NCI-H2107 (cell line): Measurements from ENCODE around the gene MAD1L1.

Experiments
- DNase-seq: peaks from one replicate; lab custom pipeline; 2025; lab: John Stamatoyannopoulos, UW

MAD1L1 gene

DNA sequence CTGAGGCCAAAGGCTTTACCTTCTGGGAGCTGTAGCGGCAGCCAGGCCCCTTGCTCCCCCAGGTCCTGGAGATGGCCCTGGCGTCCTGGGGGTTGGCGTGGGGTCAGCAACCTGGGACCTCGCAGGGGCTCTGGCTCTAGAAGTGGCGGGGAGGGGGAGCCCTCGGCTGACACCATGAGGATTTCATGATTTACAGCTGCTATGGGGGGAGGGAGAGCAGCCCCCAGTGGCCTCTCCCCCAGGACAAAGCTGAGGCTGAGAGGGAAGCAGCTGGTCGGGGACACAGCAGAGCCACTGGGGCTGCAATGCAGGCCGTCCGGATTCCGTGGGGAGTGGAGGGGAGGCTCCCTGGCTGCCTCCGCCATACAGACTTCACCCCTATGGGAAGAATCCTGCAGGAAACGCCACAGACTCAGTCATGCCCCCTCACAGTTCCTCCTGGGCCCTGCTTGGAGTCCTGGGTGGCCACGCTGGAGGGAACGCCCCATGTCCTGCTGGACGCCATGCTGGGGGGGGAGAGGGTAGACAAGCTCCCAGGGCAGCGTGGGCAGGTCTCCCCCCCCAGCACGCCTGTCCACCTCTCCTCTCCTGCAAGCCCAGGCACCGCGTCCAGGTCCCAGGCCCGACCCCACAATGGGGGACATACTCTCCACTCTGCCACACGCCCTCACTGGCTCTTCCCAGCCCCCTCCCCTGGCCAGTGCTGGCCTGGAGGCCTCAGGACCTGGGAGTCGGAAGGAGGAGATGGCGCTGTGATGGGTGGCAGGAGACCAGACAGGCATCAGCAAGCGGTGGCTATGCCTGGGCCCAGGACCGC, 319.1 kb downstream of the MAD1L1 start:
- DNase-seq, result no peak

DNA sequence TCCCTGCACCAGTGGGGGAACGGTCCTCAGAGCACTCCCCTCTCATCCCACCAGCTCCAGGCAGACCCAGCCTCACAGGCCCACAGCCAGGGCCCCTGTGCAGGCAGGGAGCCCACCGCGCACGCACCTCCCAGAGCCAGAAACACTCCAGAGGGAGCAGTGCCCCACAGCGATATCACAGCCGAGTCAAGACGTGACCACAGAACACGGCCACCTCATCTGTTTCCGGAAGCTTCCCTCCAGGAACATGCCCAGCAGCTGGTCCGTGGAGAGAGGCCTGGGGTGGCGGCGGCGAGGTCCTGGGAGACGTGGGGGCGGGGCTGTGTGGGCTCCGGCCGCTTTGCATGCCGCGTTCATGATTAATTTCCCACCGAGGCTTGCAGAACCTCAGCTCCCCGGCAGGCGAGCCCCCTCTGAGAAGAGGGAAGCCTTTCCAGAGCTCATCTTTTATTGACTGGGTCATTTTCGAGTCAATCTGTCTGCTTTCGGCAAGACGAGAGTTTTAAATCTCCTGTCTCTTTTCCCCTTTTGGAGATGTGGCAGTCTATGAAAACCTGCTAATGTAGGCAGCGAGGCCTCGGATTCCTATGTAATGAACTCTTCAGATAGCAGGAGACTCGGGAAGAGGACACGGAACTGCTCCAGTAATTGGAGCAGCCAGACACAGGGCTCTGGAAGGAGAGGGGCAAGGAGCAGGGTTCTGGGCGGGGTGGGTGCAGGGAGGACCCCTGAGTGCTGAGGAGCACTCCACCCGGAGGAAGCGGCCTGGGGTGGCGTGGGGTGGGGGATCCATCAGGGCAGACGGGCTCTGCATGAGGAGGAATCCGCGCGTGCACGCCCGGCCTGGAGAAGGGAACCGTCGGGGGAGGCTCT, 319.9 kb downstream of the MAD1L1 start:
- DNase-seq, result no peak

DNA sequence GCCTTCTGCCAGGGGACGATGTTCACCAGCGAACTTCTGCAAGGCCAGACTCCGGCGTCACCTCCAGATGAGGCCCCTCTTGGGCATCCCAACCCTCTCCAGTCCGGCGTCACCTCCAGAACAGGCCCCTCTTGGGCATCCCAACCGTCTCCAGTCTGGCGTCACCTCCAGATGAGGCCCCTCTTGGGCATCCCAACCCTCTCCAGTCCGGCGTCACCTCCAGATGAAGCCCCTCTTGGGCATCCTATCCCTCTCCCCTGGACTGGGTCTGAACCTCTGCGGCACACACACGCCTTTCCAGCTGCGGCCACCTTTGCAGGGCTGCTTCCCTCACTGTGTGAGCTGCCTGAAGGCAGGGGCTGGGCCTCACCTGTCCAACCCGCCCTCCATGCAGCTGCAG, 321.2 kb downstream of the MAD1L1 start:
- no peak for DNase-seq

DNA sequence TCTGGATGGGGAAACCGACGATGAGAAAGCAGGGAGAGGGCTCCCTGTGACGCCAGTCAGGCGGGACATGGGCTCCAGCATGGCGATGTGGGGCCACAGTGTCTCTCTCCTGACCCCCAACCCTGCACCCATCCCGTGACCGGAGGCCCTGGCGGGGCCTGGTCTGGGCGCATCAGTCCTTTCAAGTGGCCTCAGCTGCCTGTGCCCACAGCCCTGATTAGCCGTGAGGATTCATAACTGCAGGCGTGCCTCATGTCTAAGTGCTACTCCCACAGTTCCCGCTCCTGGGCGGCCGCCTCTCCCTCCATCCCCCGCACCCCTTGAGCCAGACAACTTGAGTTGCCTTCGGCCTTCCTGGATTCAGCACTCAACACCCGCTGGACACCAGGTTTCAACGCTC, 321.9 kb downstream of the MAD1L1 start:
- no peak for DNase-seq

DNA sequence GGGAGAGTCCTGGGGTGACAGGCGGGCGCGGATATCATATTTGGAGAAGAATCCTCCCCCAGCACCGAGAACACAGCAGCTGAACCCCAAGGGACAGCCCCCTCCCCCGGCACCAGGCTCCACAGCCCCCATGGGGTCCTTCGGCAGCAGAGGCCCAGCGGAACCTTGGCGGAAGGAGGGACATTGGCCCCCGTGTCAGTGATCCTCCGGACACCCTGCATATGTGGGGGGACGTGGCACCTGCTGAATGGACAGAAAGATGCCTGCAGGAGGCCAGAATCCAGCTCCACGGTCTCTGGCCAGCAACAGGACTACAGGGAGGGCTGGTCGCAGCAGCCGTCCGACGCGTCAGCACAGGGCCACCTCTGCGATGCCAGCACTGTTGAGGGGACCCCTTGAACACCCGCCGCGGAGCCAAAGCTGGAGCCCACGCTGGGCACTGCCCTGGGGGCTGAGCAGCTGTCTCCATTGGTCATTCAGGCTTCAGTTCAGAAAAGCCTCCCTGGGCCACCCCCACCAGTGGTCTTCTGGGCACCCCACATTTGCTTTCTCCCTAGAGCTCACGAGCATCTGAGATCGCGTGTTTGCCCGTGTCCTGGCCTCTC, 322.6 kb downstream of the MAD1L1 start:
- no peak for DNase-seq

DNA sequence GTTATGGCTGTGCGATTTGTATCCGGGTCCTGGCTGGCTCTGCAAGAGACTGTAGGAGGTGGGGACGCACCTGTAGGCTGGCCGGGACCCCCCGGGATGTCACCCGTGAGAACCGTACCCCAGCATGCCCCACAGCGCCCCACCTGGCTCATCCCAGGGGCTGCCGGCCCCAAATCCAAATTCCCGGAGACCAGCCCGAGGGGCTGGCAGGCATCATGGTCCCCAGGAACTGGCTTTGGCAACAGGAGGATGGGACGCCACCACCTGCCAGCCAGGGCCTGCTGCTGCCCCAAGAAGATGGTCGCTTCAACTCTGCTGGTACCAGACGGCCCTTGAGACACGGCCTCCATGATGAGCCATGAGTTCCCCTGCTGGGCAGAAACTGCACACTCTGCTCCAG, 323.3 kb downstream of the MAD1L1 start:
- no peak for DNase-seq

DNA sequence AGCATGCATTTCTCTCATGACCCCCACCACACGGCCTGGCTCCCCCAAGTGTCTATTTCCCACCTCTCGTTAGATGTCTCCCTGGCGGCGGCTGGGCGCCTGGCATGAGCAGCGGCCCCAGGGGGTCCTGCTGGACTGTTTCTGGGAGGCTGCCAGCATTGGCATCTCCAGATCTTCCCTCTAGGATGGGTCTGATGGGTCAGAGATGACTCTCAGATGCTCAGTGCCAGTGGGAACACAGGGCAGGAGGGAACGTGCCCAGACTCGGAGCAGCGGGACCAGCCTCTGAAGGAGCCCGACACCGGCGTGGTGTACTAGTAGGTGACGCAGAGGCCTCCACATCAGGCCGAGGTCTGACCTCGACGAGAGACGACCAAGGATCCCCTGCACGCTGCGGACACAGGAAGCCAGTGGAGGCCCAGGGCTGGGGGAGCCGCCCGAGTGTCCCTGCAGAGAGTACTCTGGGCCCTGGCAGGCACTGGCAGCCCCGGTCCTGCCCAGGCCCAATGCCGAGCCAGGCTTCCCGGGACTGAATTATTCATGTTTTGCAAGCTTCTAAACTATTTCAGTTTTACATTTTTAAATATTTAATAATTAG, 323.8 kb downstream of the MAD1L1 start:
- no peak for DNase-seq

DNA sequence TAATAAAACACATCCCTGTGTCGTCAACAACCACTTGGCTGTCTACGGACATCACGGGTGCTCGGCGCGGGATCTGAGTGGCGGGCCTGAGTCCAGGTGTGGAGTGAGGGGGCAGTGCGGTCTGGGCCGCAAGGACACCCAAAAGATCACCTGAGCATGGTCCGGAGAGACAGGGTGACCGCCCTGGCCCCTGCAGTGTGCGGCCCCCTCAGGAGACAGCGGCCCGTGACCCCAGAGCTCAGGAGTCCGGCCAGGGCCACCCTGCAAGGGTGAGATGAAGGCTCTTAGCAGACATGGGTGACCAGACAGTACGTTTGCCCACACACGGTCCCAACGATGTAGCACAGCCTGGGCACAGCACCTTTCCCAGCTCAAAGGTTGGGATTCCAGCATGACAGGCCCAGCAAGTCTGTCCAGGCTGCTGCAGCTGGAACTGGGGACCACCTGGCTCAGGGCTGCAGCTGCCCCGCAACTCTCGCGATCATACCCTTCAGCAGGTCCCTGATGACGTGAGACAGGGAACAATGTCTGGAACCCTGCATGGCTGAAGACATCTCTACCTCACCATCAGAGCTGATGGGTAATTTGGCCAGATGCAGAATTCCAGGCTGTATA, 324.9 kb downstream of the MAD1L1 start:
- no peak for DNase-seq

DNA sequence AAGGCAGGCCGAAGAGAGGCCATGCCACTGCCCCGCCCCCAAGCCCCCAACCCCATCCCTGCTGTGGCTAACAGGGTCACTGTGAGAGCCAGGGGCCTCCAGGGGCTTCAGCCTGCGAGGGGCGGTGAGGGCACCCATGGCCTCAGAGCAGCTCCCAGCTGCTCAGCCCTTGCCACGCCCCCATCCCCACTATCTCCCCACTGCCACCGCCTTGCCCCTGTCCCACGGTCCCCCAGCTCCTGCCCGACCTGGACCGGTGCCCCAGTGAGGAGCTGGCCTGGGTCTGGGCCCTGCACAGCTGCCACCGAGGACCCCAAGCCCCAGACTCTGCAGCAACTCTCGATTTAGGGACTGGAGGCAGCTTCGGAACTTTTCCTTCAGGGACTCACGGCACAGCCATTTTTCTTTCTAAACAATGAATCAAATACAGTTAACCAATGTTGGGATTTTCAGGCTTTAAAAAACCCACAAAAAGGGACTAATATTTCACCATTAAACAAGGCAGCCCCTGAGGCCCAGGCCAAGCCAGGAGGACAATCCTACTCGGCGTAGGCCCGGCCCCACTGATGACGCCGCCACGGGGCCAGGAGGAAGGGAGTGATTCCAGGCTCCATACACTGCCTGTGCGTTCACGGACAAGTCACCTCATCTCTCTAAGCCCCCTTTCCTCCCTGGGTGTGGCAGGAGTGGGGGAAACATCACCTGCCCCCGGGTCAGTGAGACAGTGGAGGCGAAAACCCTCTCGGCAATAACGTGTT, 325.6 kb downstream of the MAD1L1 start:
- no peak for DNase-seq

DNA sequence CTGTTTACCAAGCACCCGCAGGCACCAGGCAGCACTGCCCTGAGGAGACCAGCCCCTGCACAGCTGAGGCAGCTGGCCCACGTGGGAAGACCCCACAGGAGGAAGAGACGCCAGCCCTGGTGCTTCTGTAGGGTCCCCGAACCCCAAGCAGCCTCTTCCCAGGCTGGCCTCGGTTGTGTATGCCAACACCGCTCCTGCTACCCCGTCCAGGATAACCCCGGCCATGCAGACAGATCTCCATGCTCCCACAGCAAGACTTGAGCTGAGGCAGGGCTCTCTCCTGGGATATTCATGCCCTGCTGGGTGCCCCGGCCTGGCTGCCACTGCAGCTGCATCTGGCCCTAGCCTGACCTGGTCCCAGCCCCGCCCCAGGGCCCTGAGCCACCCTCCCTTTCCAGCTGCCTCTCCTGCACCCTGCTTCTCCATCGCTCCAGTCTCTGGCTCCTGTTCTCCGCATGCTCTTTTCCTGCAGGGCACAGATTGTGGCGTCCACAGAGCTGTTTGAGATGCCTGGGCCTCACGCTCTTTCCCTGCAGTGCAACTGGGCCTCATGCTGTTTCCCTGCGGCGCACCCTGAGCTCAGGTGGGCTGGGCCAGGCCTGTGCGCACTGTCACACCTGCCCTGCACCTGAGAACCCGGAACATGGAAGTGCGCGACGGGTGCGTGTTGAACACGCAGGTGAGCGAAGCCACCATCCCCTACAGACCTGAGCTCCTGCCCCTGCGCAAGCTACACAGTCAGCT, 326.5 kb downstream of the MAD1L1 start:
- no peak for DNase-seq

DNA sequence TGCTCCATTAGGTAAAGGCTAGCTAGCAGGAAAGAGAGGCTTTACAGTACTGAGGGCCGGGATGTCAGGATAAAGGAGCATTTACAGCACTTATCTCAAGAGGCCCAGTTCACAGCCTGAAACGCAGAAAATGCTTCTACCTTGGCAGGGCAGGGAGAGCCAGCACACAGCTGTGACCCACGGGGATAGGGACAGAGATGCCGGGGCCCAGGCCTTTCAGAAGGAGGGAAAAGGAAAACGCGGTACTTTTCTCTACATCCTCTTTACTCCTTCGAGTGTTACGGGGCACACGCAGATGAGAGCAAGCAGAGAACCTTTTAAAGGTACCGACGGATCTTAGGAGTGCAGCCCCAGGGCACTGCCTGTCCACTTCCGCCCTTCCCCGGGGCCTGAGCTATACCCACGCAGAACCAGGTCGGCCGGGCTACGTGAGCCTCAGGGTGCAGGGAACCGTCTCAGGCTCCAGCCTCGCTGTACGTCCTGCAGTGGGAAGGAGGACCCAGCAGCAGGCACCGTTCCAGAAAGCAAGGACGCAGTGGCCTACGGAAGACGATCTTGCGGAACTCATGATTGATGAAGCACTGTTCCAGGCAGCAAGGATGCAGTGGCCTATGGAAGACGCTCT, 330.4 kb downstream of the MAD1L1 start:
- DNase-seq, result no peak

DNA sequence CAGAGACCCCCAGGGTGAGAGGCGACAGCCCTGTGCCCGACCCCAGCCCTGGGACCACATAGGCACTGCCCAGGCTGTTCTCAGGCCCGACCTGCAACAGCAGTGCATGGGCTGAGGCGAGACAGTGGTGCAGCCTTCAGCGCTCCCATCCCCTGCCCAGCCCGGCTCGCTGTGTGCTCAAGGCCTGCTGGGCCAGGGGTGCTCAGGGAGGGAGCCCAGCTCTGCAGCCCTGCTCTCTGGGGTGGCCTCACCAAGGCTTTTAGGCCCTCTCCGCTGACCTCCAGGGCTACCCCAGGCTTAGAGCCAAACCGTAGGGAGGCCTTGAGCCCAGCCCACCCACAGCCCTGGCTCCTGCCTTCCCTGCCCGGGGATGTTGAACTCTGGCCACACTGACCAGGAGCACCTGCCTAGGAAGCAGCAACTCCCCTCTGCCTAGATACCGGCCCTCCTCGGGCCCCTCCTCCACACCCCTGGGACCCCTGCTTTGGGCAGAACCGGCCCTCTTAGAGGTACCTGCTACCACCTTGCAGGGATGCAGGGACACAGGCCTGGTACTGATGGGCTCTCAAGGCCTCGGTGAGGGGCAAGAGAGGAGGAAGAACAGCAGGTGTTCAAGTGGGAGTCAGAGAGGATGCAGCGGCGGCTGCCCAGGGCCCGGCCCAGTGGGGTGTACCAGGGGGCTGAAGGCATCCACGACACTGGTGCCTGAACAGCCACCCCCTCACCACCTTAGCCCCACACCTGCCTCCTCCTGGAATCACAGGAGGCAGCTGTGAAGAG, 331.1 kb downstream of the MAD1L1 start:
- DNase-seq, result no peak

DNA sequence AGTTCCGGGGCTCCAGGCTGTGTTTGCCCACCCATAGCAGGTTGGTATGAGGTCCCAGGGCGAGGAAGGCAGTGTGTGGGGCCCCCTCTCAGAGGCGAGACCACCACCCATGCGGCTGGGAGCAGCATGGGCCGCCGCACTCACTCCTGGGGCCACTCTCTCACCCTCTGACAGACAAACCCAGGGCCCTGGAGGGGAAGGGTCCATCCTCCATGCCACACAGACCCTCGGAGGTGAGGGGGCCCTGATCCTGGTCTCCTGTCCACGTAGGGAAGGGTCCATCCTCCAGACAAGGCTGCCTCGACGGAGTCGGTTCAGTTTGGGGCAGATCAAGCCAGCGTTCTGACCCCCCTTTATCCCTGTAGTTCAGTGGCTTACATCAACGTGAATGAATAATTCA, 331.9 kb downstream of the MAD1L1 start:
- DNase-seq, result no peak

DNA sequence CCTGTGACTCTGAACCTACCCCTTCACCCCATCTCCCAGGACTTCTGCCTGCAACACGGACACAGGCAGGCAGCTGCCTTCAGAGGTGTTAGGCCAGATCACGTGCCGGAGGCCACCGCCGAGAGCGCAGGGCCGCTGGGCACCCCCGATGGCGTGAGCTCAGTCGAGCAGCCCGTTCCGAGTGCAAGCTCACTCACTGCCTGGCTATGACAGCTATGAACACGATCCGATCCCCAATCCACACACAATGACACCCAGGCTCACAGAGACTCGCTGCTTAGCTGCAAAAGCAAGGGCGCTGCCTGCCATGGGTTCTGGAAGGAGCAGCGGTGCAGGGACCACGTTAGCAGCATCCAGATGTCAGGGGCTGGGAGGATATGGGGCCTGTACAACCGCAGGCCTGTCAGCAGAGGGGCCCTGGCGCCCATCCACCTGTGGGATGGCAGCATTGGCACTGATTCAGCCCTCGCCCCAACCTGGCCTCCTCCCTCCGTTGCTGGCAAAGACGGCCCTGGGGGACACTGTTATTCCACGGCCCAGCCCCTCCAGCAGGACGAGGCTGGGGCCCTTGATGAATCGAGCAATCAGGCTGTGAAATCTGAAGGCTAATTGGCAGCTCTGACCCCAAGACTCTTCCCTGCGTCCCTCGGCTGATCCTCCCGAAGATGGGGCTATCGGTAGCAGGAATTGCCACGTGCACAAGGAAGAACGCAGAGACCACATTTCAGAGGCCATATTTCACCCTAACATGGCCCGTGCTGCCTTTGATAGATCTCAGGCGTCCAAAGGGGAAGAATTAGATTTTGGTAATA, 332.6 kb downstream of the MAD1L1 start:
- DNase-seq, result no peak

DNA sequence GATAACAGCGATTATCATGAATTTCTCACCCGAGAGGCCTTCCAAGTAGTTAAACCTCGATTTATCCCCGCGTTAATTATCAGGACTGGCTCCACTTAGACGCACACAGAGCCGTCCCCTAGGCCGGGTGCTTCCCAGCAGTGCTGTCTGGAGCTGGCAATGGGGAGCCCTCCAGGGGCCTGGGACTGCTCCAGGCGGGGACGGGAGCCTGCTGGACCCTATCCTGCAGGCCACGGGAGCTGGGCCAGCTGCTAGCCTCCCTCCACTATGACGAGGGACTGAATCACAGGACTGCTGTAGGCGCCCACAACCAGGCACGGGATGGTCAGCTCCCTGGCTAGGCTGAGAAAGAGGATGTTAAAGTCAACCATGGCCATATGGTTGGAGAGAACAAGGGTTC, 333.5 kb downstream of the MAD1L1 start:
- DNase-seq, result no peak

DNA sequence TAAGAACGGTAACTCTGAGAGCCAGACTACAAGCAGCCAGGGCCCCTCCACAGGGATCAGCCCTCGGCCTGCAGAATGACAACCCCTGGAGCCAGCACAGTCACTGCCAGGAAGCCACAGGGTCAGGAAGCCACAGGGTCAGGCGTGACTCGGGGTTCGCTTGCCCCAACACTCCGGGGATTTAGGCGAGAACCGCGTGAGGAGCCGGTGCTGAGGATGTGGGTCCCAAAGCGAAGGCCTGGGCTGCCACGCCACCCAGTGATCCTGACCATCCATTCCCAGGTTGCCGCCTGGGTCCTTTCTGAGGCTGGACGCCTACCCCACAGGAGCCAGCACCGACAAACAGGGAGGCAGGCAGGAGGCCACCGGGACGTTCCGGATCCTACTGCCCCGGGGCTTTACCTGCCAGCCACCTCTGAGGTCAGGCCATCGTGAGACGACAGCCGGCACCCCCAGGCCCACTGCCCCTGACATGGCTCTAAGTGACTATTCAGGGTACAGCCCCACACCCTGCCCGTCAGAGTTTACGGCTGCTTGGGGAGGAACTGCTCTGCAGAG, 334.0 kb downstream of the MAD1L1 start:
- DNase-seq, result no peak

DNA sequence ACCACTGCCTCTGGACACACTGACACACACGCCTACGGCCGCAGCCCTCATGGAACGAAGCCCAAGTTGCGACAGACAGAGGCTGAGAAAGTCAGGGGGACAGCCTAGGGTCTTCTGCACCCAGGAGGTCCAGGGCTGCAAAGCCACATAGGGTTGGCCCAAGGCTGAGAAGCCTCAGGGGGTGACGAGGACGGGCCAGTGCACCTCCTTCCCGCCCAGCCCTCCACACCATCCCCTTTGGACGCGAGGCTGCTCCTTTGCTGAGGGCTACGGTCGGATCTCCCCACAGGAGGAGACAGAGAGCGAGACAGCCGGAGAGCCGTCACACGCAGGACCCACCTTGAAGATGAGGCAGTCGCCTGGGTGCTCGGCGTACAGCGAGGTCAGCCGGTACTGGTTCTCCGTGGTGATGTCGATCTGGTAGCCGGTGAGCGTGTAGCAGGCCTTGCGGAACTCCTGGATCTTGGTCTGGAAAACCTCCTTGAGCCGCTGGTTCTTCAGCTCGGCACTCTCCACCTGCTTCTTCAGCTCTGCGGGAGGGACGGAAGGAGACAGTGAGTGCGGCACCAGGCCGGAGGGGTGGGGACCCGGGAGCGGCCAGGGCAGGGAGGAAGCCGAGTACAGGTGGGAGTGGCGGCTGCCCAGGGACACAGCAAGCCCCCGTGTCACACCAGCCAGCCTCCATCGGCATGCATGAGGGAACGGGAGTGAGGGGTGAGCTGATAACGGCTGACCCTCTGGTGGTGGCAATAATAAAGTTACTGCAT, 334.7 kb downstream of the MAD1L1 start:
- no peak for DNase-seq
